HEK293 (cell line): ENCODE measurements around the gene RSPH1.

Experiments
- CTCF ChIP-seq: fragments of 450-650 bp; formaldehyde crosslinking; IDR thresholded peaks from 2 replicates; pipeline ENCODE4 v1.5.1; 2016; ENCODE audit warnings: missing biosample characterization, missing genetic modification characterization
- SP3 ChIP-seq: fragments of 450-650 bp; formaldehyde crosslinking; IDR thresholded peaks from 2 replicates; pipeline ENCODE4 v1.5.1; 2016; ENCODE audit warnings: missing biosample characterization, missing genetic modification characterization
- YY1 ChIP-seq: fragments of 450-650 bp; formaldehyde crosslinking; IDR thresholded peaks from 2 replicates; pipeline ENCODE4 v1.5.1; 2018; ENCODE audit warnings: missing biosample characterization, missing genetic modification characterization
- ZBTB21 ChIP-seq: fragments of 450-650 bp; formaldehyde crosslinking; IDR thresholded peaks from 2 replicates; pipeline ENCODE4 v1.5.1; 2017; ENCODE audit warnings: missing biosample characterization, missing genetic modification characterization
- ZBTB8A ChIP-seq: fragments of 450-650 bp; formaldehyde crosslinking; IDR thresholded peaks from 2 replicates; pipeline ENCODE4 v1.5.1; 2016; ENCODE audit warnings: missing biosample characterization, missing genetic modification characterization
- ZNF10 ChIP-seq: fragments of 450-650 bp; formaldehyde crosslinking; IDR thresholded peaks from 2 replicates; pipeline ENCODE4 v1.5.1; 2017; ENCODE audit warnings: missing biosample characterization, missing genetic modification characterization
- ZNF138 ChIP-seq: fragments of 450-650 bp; formaldehyde crosslinking; IDR thresholded peaks from 2 replicates; pipeline ENCODE4 v1.5.1; 2016; ENCODE audit warnings: missing biosample characterization, missing genetic modification characterization, borderline replicate concordance
- ZNF148 ChIP-seq: fragments of 450-650 bp; formaldehyde crosslinking; IDR thresholded peaks from 2 replicates; pipeline ENCODE4 v1.5.0; 2017; ENCODE audit warnings: missing biosample characterization, missing genetic modification characterization, borderline replicate concordance
- ZNF324 ChIP-seq: fragments of 450-650 bp; formaldehyde crosslinking; IDR thresholded peaks from 2 replicates; pipeline ENCODE4 v1.5.1; 2016; ENCODE audit warnings: missing biosample characterization, missing genetic modification characterization
- ZNF350 ChIP-seq: fragments of 450-650 bp; formaldehyde crosslinking; IDR thresholded peaks from 2 replicates; pipeline ENCODE4 v1.5.0; 2017; ENCODE audit warnings: missing biosample characterization, mild to moderate bottlenecking, missing genetic modification characterization
- TF ChIP-seq, protein P1 (sequence below): fragments of 450-650 bp; formaldehyde crosslinking; IDR thresholded peaks from 2 replicates; pipeline ENCODE4 v1.5.1; 2016; ENCODE audit warnings: missing biosample characterization, missing genetic modification characterization

DNA sequence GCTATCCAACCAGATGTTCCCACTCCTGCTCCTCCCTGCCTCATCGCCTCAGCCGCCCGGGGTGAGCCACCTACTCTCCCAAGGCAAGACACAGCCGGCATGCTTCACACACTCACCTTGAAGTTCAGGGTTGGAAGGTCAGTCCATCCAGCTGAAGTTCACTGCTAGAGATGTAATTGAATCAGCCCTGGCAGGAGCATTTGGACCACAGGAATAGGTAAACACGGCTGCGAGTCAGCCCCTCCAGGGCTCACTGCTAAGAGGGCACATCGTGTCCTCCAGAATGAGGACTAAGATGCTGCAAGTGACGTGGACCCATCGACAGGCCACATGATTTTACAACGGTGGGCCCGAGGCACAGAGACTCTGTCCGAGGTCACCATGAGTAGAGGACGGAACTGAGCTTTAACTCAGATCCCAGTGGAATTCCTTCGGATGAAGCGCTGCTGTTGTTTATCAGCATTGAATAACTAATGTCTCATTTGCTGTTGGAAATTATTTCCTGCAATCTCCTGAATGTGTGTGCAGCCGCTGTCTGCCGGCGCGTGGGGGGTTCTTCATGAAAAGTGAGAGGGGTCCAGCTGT is 41.9 kb downstream of the RSPH1 start:
- TF ChIP-seq ZNF350 (no peak), CTCF (no peak), YY1 (tag by site-specific recombination) (no peak), SP3 (tag by site-specific recombination) (no peak), ZBTB21 (tag by site-specific recombination) (no peak), ZNF324 (no peak), ZNF148 (no peak), ZNF138 (tag by site-specific recombination) (no peak), ZBTB8A (tag by site-specific recombination) (no peak), ZNF10 (no peak)
- TF ChIP-seq, protein P1, sequence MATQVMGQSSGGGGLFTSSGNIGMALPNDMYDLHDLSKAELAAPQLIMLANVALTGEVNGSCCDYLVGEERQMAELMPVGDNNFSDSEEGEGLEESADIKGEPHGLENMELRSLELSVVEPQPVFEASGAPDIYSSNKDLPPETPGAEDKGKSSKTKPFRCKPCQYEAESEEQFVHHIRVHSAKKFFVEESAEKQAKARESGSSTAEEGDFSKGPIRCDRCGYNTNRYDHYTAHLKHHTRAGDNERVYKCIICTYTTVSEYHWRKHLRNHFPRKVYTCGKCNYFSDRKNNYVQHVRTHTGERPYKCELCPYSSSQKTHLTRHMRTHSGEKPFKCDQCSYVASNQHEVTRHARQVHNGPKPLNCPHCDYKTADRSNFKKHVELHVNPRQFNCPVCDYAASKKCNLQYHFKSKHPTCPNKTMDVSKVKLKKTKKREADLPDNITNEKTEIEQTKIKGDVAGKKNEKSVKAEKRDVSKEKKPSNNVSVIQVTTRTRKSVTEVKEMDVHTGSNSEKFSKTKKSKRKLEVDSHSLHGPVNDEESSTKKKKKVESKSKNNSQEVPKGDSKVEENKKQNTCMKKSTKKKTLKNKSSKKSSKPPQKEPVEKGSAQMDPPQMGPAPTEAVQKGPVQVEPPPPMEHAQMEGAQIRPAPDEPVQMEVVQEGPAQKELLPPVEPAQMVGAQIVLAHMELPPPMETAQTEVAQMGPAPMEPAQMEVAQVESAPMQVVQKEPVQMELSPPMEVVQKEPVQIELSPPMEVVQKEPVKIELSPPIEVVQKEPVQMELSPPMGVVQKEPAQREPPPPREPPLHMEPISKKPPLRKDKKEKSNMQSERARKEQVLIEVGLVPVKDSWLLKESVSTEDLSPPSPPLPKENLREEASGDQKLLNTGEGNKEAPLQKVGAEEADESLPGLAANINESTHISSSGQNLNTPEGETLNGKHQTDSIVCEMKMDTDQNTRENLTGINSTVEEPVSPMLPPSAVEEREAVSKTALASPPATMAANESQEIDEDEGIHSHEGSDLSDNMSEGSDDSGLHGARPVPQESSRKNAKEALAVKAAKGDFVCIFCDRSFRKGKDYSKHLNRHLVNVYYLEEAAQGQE: no peak
